ENCODE data around the gene NOC3L.

The NOC3L gene

GRCh38 chr10:94324609-94325233, 38.0 kb downstream of the NOC3L start:
- TF ChIP-seq GABPA (IDR thresholded peaks at IDR 0.05; ENCODE audit: low read depth), result no peak
- no peak for TF ChIP-seq SPI1 (IDR thresholded peaks at IDR 0.05; ENCODE audit: borderline replicate concordance, low read depth)
- TF ChIP-seq POLR2AphosphoS5 (IDR thresholded peaks at IDR 0.05; ENCODE audit: low read depth), result no peak
- no peak for TF ChIP-seq REST (IDR thresholded peaks at IDR 0.05; ENCODE audit: insufficient replicate concordance, low read depth)
- TF ChIP-seq CTCF (IDR thresholded peaks at IDR 0.05; ENCODE audit: insufficient read depth, low read length), result no peak
- no peak overlapping the region for H3K4me3 ChIP-seq (replicated peaks; ENCODE audit: insufficient read depth, low read length)
- DNase-seq (ENCODE audit: low read depth in 1 of 2, low spot score in 1 of 2), result no peak
- no peak overlapping the region for H3K27ac ChIP-seq (replicated peaks)
- no peaks in the 10 kb centered on the region for H3K27me3 ChIP-seq (ENCODE audit: insufficient read depth, poor library complexity, severe bottlenecking)

- TF ChIP-seq SPI1 (IDR thresholded peaks at IDR 0.05; ENCODE audit: borderline replicate concordance, low read depth) (no peak), REST (IDR thresholded peaks at IDR 0.05; ENCODE audit: insufficient replicate concordance, low read depth) (no peak), GABPA (IDR thresholded peaks at IDR 0.05; ENCODE audit: low read depth) (no peak), CTCF (IDR thresholded peaks at IDR 0.05; ENCODE audit: insufficient read depth, low read length) (peak; percentile 23), POLR2AphosphoS5 (IDR thresholded peaks at IDR 0.05; ENCODE audit: low read depth) (no peak)
- Histone ChIP-seq H3K4me3 (replicated peaks; ENCODE audit: insufficient read depth, low read length) (no peak overlapping the region), H3K27ac (replicated peaks) (no peak overlapping the region), H3K27me3 (ENCODE audit: insufficient read depth, poor library complexity, severe bottlenecking) (no peaks in the 10 kb centered on the region)
- DNase-seq (ENCODE audit: low read depth in 1 of 2, low spot score in 1 of 2), result peak; percentile 14 to 49
Observed at GRCh38 chr10:94320285-94320914, 42.3 kb downstream of the NOC3L start.

GRCh38 chr10:94316560-94316959, 46.2 kb downstream of the NOC3L start:
- no peak overlapping the region for H3K4me3 ChIP-seq (replicated peaks; ENCODE audit: insufficient read depth, low read length)
- TF ChIP-seq REST (IDR thresholded peaks at IDR 0.05; ENCODE audit: insufficient replicate concordance, low read depth) (no peak), CTCF (IDR thresholded peaks at IDR 0.05; ENCODE audit: insufficient read depth, low read length) (no peak), GABPA (IDR thresholded peaks at IDR 0.05; ENCODE audit: low read depth) (no peak), POLR2AphosphoS5 (IDR thresholded peaks at IDR 0.05; ENCODE audit: low read depth) (no peak), SPI1 (IDR thresholded peaks at IDR 0.05; ENCODE audit: borderline replicate concordance, low read depth) (no peak)
- no peak overlapping the region for H3K27ac ChIP-seq (replicated peaks)
- H3K27me3 ChIP-seq (ENCODE audit: insufficient read depth, poor library complexity, severe bottlenecking), result no peaks in the 10 kb centered on the region
- no peak for DNase-seq (ENCODE audit: low read depth in 1 of 2, low spot score in 1 of 2)
